Measurements from ENCODE around the gene GTSF1L. TPM values are rescaled to one million over a fixed set of nuclear protein-coding genes. Genes with fewer than 3 reads are reported as not detected.
A peak's percentile ranks its signal among the peaks of the same experiment; 100 is the strongest.

GTSF1L gene
- total and polyA plus RNA-seq, 9 of the 15 experiments (the other 6 are each of a cell fraction or from before 2014, with no cell fraction given) = not detected

DNA sequence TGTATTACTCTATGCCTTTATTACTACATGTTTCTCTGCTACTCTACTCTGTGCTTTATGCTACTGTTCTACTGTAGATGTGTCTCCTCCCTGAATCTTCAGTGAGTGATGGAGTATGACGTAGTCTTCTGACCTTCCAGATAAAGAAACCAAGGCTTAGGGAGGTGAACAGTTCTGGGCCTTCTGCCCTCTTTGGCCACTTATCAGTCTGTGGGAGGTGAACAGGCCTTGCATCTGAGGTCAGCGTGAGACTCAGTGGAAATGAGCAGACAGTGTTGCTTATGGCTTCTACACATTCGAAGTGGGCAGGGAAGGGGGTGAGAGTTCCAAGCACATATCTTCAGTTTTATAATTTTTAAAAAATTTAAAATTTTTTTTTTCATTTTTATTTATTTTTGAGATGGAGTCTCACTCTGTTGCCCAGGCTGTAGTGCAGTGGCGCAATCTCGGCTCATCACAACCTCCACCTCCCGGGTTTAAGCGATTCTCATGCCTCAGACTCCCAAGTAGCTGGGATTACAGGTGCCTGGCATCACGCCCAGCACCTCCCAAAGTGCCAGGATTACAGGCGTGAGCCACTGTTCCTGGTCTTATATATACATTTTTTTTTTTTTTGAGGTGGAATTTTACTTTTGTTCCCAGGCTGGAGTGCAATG is 35.7 kb downstream of the GTSF1L start (continued):
- TF ChIP-seq, protein P1, sequence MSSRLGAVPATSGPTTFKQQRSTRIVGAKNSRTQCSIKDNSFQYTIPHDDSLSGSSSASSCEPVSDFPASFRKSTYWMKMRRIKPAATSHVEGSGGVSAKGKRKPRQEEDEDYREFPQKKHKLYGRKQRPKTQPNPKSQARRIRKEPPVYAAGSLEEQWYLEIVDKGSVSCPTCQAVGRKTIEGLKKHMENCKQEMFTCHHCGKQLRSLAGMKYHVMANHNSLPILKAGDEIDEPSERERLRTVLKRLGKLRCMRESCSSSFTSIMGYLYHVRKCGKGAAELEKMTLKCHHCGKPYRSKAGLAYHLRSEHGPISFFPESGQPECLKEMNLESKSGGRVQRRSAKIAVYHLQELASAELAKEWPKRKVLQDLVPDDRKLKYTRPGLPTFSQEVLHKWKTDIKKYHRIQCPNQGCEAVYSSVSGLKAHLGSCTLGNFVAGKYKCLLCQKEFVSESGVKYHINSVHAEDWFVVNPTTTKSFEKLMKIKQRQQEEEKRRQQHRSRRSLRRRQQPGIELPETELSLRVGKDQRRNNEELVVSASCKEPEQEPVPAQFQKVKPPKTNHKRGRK (tag; IDR thresholded peaks at IDR 0.05) = no peak
- peak; percentile 17; the same call in 1 of the 2 replicates for TF ChIP-seq RB1 (IDR thresholded peaks at IDR 0.05; ENCODE audit: low read depth)
- TF ChIP-seq PCBP1 (IDR thresholded peaks at IDR 0.05; ENCODE audit: low read depth, low read length, poor library complexity, severe bottlenecking) = no peak
- no peak for TF ChIP-seq SNRNP70 (optimal IDR thresholded peaks at IDR 0.05; ENCODE audit: low read depth, low read length)
- TF ChIP-seq ZZZ3 (IDR thresholded peaks at IDR 0.05) = no peak
- TF ChIP-seq, protein P2, sequence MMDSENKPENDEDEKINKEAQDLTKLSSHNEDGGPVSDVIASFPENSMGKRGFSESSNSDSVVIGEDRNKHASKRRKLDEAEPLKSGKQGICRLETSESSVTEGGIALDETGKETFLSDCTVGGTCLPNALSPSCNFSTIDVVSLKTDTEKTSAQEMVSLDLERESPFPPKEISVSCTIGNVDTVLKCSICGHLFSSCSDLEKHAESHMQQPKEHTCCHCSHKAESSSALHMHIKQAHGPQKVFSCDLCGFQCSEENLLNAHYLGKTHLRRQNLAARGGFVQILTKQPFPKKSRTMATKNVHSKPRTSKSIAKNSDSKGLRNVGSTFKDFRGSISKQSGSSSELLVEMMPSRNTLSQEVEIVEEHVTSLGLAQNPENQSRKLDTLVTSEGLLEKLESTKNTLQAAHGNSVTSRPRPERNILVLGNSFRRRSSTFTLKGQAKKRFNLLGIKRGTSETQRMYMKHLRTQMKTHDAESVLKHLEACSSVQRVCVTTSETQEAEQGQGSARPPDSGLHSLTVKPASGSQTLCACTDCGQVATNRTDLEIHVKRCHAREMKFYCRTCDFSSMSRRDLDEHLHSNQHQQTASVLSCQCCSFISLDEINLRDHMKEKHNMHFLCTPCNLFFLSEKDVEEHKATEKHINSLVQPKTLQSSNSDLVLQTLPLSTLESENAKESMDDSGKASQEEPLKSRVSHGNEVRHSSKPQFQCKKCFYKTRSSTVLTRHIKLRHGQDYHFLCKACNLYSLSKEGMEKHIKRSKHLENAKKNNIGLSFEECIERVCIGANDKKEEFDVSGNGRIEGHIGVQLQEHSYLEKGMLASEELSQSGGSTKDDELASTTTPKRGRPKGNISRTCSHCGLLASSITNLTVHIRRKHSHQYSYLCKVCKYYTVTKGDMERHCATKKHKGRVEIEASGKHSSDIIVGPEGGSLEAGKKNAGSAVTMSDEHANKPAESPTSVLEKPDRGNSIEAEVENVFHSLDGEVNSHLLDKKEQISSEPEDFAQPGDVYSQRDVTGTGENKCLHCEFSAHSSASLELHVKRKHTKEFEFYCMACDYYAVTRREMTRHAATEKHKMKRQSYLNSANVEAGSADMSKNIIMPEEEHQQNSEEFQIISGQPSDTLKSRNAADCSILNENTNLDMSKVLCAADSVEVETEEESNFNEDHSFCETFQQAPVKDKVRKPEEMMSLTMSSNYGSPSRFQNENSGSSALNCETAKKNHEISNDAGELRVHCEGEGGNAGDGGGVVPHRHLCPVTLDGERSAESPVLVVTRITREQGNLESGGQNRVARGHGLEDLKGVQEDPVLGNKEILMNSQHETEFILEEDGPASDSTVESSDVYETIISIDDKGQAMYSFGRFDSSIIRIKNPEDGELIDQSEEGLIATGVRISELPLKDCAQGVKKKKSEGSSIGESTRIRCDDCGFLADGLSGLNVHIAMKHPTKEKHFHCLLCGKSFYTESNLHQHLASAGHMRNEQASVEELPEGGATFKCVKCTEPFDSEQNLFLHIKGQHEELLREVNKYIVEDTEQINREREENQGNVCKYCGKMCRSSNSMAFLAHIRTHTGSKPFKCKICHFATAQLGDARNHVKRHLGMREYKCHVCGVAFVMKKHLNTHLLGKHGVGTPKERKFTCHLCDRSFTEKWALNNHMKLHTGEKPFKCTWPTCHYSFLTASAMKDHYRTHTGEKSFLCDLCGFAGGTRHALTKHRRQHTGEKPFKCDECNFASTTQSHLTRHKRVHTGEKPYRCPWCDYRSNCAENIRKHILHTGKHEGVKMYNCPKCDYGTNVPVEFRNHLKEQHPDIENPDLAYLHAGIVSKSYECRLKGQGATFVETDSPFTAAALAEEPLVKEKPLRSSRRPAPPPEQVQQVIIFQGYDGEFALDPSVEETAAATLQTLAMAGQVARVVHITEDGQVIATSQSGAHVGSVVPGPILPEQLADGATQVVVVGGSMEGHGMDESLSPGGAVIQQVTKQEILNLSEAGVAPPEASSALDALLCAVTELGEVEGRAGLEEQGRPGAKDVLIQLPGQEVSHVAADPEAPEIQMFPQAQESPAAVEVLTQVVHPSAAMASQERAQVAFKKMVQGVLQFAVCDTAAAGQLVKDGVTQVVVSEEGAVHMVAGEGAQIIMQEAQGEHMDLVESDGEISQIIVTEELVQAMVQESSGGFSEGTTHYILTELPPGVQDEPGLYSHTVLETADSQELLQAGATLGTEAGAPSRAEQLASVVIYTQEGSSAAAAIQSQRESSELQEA (IDR thresholded peaks at IDR 0.05; ENCODE audit: low read depth) = no peak
